ENCODE measurements around the gene EHMT1. TPM values are rescaled to one million over a fixed set of nuclear protein-coding genes. Genes with fewer than 3 reads are reported as not detected.
"Not testable (repeated sequence)": the region's sequence is repeated elsewhere in the genome, so short reads cannot be mapped to it uniquely, and the experiment has no call there.

Gene EHMT1
- polyA plus RNA-seq, 6 donors from 2014 or later, result 6.7 to 45.0 (median 31.5) TPM

- Mint-ChIP-seq H3K9me3 (peaks cover 0 to 10% (median 5%) of the 10 kb centered on the region in 7 donors), H3K27me3 (no peaks in the 10 kb centered on the region), H3K27ac (peak overlapping the region in 2 of 6 donors; percentile 21 to 34), H3K36me3 (peaks cover 21 to 40% of the 10 kb centered on the region in 2 donors), H3K4me3 (no peak overlapping the region), H3K4me1 (peaks cover 19 to 31% (median 20%) of the 10 kb centered on the region in 3 donors)
- DNase-seq (peak; percentile 21), ATAC-seq (ENCODE audit: low read depth in 2 of 2) (peak; percentile 40)
These were observed 153.6 kb downstream of the EHMT1 start for GRCh38 chr9:137772281-137772873.

- H3K4me3 Mint-ChIP-seq, result no peak overlapping the region
- no peaks in the 10 kb centered on the region for H3K27me3 Mint-ChIP-seq
- H3K36me3 Mint-ChIP-seq, result peaks cover 19 to 35% of the 10 kb centered on the region in 2 donors
- peaks cover 0 to 8% (median 5%) of the 10 kb centered on the region in 7 donors for H3K9me3 Mint-ChIP-seq
- DNase-seq, result no peak
- H3K4me1 Mint-ChIP-seq, result peaks cover 17 to 23% (median 19%) of the 10 kb centered on the region in 3 donors
- ATAC-seq (ENCODE audit: low read depth in 2 of 2), result no peak
- H3K27ac Mint-ChIP-seq, result no peak overlapping the region
These were observed 156.1 kb downstream of the EHMT1 start for GRCh38 chr9:137774775-137775386.

GRCh38 chr9:137776306-137776995, 157.6 kb downstream of the EHMT1 start:
- DNase-seq (no peak), ATAC-seq (ENCODE audit: low read depth in 2 of 2) (no peak)
- Mint-ChIP-seq H3K27ac (peak overlapping the region in 3 of 6 donors; percentile 7 to 59 (median 47)), H3K36me3 (peaks cover 3 to 24% of the 10 kb centered on the region in 2 donors), H3K4me1 (peaks cover 6 to 15% (median 6%) of the 10 kb centered on the region in 3 donors), H3K27me3 (no peaks in the 10 kb centered on the region), H3K9me3 (no peaks in the 10 kb centered on the region), H3K4me3 (peak overlapping the region in 2 of 8 donors; percentile 21 to 68)

- Mint-ChIP-seq H3K27ac (peak overlapping the region in 1 of 6 donors; percentile 76), H3K4me3 (no peak overlapping the region), H3K4me1 (peaks cover 4 to 8% (median 4%) of the 10 kb centered on the region in 3 donors), H3K27me3 (no peaks in the 10 kb centered on the region), H3K9me3 (no peaks in the 10 kb centered on the region), H3K36me3 (peaks cover 0 to 26% of the 10 kb centered on the region in 2 donors)
- no peak for DNase-seq
- ATAC-seq (ENCODE audit: low read depth in 2 of 2), result no peak
These were observed 159.0 kb downstream of the EHMT1 start for GRCh38 chr9:137777761-137778160.

GRCh38 chr9:137778336-137778735, 159.5 kb downstream of the EHMT1 start:
- Mint-ChIP-seq H3K4me1 (peaks cover 3 to 7% (median 4%) of the 10 kb centered on the region in 3 donors), H3K27me3 (no peaks in the 10 kb centered on the region), H3K4me3 (no peak overlapping the region), H3K27ac (peak overlapping the region in 3 of 6 donors; percentile 36 to 82 (median 76)), H3K36me3 (peaks cover 0 to 28% of the 10 kb centered on the region in 2 donors), H3K9me3 (no peaks in the 10 kb centered on the region)
- no peak for ATAC-seq (ENCODE audit: low read depth in 2 of 2)
- no peak for DNase-seq

- H3K36me3 Mint-ChIP-seq, result peaks cover 0 to 30% of the 10 kb centered on the region in 2 donors
- no peak for ATAC-seq (ENCODE audit: low read depth in 2 of 2)
- H3K4me3 Mint-ChIP-seq, result no peak overlapping the region
- H3K27ac Mint-ChIP-seq, result peak overlapping the region in 3 of 6 donors; percentile 24 to 75 (median 36)
- no peaks in the 10 kb centered on the region for H3K27me3 Mint-ChIP-seq
- H3K9me3 Mint-ChIP-seq, result no peaks in the 10 kb centered on the region
- peaks cover 3 to 7% (median 4%) of the 10 kb centered on the region in 3 donors for H3K4me1 Mint-ChIP-seq
- no peak for DNase-seq
These were observed 160.1 kb downstream of the EHMT1 start for GRCh38 chr9:137778914-137779313.

GRCh38 chr9:137780031-137780430, 161.2 kb downstream of the EHMT1 start:
- H3K4me1 Mint-ChIP-seq, result peaks cover 3 to 13% (median 4%) of the 10 kb centered on the region in 3 donors

GRCh38 chr9:137781906-137782585, 163.2 kb downstream of the EHMT1 start:
- H3K4me3 Mint-ChIP-seq, result no peak overlapping the region
- peak overlapping the region in 2 of 6 donors; percentile 12 to 68 for H3K27ac Mint-ChIP-seq
- no peak for ATAC-seq (ENCODE audit: low read depth in 2 of 2)
- no peaks in the 10 kb centered on the region for H3K27me3 Mint-ChIP-seq
- DNase-seq, result no peak
- peaks cover 0 to 16% (median 4%) of the 10 kb centered on the region in 3 donors for H3K4me1 Mint-ChIP-seq
- H3K9me3 Mint-ChIP-seq, result no peaks in the 10 kb centered on the region
- peaks cover 13 to 26% of the 10 kb centered on the region in 2 donors for H3K36me3 Mint-ChIP-seq

More at GRCh38 chr9:137780031-137780430, 161.2 kb downstream of the EHMT1 start:
- not testable (repeated sequence) for H3K4me3 Mint-ChIP-seq; H3K9me3 Mint-ChIP-seq; H3K27ac Mint-ChIP-seq; DNase-seq; H3K27me3 Mint-ChIP-seq; ATAC-seq (ENCODE audit: low read depth in 2 of 2)
- H3K36me3 Mint-ChIP-seq, result peaks cover 7 to 30% of the 10 kb centered on the region in 2 donors

GRCh38 chr9:137783521-137783920, 164.7 kb downstream of the EHMT1 start:
- H3K9me3 Mint-ChIP-seq, result no peaks in the 10 kb centered on the region
- H3K4me1 Mint-ChIP-seq, result peaks cover 2 to 20% (median 4%) of the 10 kb centered on the region in 3 donors
- peak overlapping the region in 4 of 6 donors; percentile 31 to 68 (median 58) for H3K27ac Mint-ChIP-seq
- no peaks in the 10 kb centered on the region for H3K27me3 Mint-ChIP-seq
- DNase-seq (no peak), ATAC-seq (ENCODE audit: low read depth in 2 of 2) (no peak)
- no peak overlapping the region for H3K4me3 Mint-ChIP-seq
- H3K36me3 Mint-ChIP-seq, result peaks cover 22 to 24% of the 10 kb centered on the region in 2 donors

GRCh38 chr9:137784046-137784445, 165.2 kb downstream of the EHMT1 start:
- H3K27ac Mint-ChIP-seq, result peak overlapping the region in 4 of 6 donors; percentile 28 to 80 (median 43)
- DNase-seq, result no peak
- peaks cover 17 to 25% of the 10 kb centered on the region in 2 donors for H3K36me3 Mint-ChIP-seq
- H3K4me3 Mint-ChIP-seq, result no peak overlapping the region
- H3K9me3 Mint-ChIP-seq, result no peaks in the 10 kb centered on the region
- no peaks in the 10 kb centered on the region for H3K27me3 Mint-ChIP-seq
- peaks cover 2 to 20% (median 4%) of the 10 kb centered on the region in 3 donors for H3K4me1 Mint-ChIP-seq
- no peak for ATAC-seq (ENCODE audit: low read depth in 2 of 2)

GRCh38 chr9:137784641-137785513, 166.1 kb downstream of the EHMT1 start:
- peak overlapping the region in 1 of 8 donors; percentile 12 for H3K4me3 Mint-ChIP-seq
- H3K4me1 Mint-ChIP-seq, result peaks cover 2 to 20% (median 4%) of the 10 kb centered on the region in 3 donors
- no peaks in the 10 kb centered on the region for H3K27me3 Mint-ChIP-seq
- H3K36me3 Mint-ChIP-seq, result peaks cover 17 to 25% of the 10 kb centered on the region in 2 donors
- peaks cover 0 to 2% (median 0%) of the 10 kb centered on the region in 7 donors for H3K9me3 Mint-ChIP-seq
- DNase-seq (no peak), ATAC-seq (ENCODE audit: low read depth in 2 of 2) (no peak)
- H3K27ac Mint-ChIP-seq, result peak overlapping the region in 4 of 6 donors; percentile 28 to 80 (median 39)

- H3K27me3 Mint-ChIP-seq, result no peaks in the 10 kb centered on the region
- DNase-seq (no peak), ATAC-seq (ENCODE audit: low read depth in 2 of 2) (no peak)
- peaks cover 0 to 2% (median 0%) of the 10 kb centered on the region in 7 donors for H3K9me3 Mint-ChIP-seq
- peaks cover 17 to 26% of the 10 kb centered on the region in 2 donors for H3K36me3 Mint-ChIP-seq
- H3K27ac Mint-ChIP-seq, result peak overlapping the region in 1 of 6 donors; percentile 16
- no peak overlapping the region for H3K4me3 Mint-ChIP-seq
- peaks cover 2 to 20% (median 4%) of the 10 kb centered on the region in 3 donors for H3K4me1 Mint-ChIP-seq
These were observed 166.9 kb downstream of the EHMT1 start for GRCh38 chr9:137785704-137786161.

Measured in naive B cell (primary cell).